IMR-90 (cell line): ENCODE results near the gene ARSH. TPM values are rescaled to one million over a fixed set of nuclear protein-coding genes. Genes with fewer than 3 reads are reported as not detected.
"Not testable (repeated sequence)": the region's sequence is repeated elsewhere in the genome, so short reads cannot be mapped to it uniquely, and the experiment has no call there.

ENCODE experiments used
- ATAC-seq: fragments of 200-7000 bp; cut with Tn5 transposase; 2 replicates; pipeline ENCODE4 v1.9.1; 2020; ENCODE audit warnings: low read depth, mild to moderate bottlenecking, moderate library complexity
- BruUV-seq: library from RNA; stranded (reverse); fragments of 400-500 nt; replicated peaks from 2 replicates; lab custom pipeline; 2021; lab: Mats Ljungman, UMichigan
- CTCF ChIA-PET: fragments of 300-600 bp; formaldehyde crosslinking; extraction: SDS; loops from one replicate; lab custom pipeline; 2021; ENCODE audit warnings: antibody characterized with exemption; lab: Yijun Ruan, JAX
- POLR2A ChIA-PET: fragments of 300-600 bp; sonication (Branson Sonifier 250); formaldehyde crosslinking; loops from one replicate; lab custom pipeline; 2022; ENCODE audit warnings: antibody characterized with exemption; ENCODE audit not compliant: unreplicated experiment; lab: Charles Lee
- DNase-seq: peaks from one replicate; pipeline ENCODE4 v3.0.0; 2013
- H2AFZ ChIP-seq: replicated peaks from 2 replicates; pipeline ENCODE3; 2013; ENCODE audit warnings: low read length, mild to moderate bottlenecking; ENCODE audit not compliant: poor library complexity
- H2AK5ac ChIP-seq: 2 replicates; pipeline ENCODE4 v1.6.1; 2013; ENCODE audit warnings: low read depth, low read length, inconsistent platforms
- H2AK9ac ChIP-seq: replicated peaks from 2 replicates; pipeline ENCODE3; 2013; ENCODE audit warnings: mild to moderate bottlenecking, low read depth, low read length, moderate library complexity; ENCODE audit not compliant: poor library complexity
- H2BK120ac ChIP-seq: 2 replicates; pipeline ENCODE4 v1.6.1; 2013; ENCODE audit warnings: low read depth, low read length, inconsistent platforms
- H2BK15ac ChIP-seq: 3 replicates; pipeline ENCODE4 v1.6.1; 2013; ENCODE audit warnings: low read depth, low read length, inconsistent platforms
- H2BK20ac ChIP-seq: 2 replicates; pipeline ENCODE4 v1.6.1; 2013; ENCODE audit warnings: low read depth, mild to moderate bottlenecking, inconsistent platforms, low read length, moderate library complexity
- H2BK5ac ChIP-seq: 2 replicates; pipeline ENCODE4 v1.6.1; 2013; ENCODE audit warnings: mild to moderate bottlenecking, low read depth, low read length, inconsistent platforms; ENCODE audit not compliant: poor library complexity, severe bottlenecking
- H3K14ac ChIP-seq: replicated peaks from 2 replicates; pipeline ENCODE4 v1.6.1; 2013; ENCODE audit warnings: low read depth, low read length, inconsistent platforms
- H3K18ac ChIP-seq: 2 replicates; pipeline ENCODE4 v1.6.1; 2013; ENCODE audit warnings: low read depth, low read length, control low read depth
- H3K23ac ChIP-seq: 2 replicates; pipeline ENCODE4 v1.6.1; 2013; ENCODE audit warnings: low read depth, low read length, inconsistent platforms
- H3K27ac ChIP-seq: 2 replicates; pipeline ENCODE4 v1.5.1; 2013; ENCODE audit warnings: mild to moderate bottlenecking, control low read depth, low read length; ENCODE audit not compliant: insufficient read depth
- H3K27me3 ChIP-seq: 2 replicates; pipeline ENCODE4 v1.6.1; 2013; ENCODE audit warnings: low read length; ENCODE audit not compliant: control insufficient read depth, insufficient read depth
- H3K36me3 ChIP-seq: 2 replicates; pipeline ENCODE4 v1.6.1; 2013; ENCODE audit warnings: low read length, mixed read lengths; ENCODE audit not compliant: control insufficient read depth, insufficient read depth
- H3K4ac ChIP-seq: 2 replicates; pipeline ENCODE4 v1.6.1; 2013; ENCODE audit warnings: low read depth, low read length, inconsistent platforms
- H3K4me1 ChIP-seq: 2 replicates; pipeline ENCODE4 v1.6.1; 2013; ENCODE audit warnings: low read length, mixed read lengths; ENCODE audit not compliant: control insufficient read depth, insufficient read depth
- H3K4me2 ChIP-seq: 2 replicates; pipeline ENCODE4 v1.6.1; 2013; ENCODE audit warnings: low read depth, mild to moderate bottlenecking, control low read depth, low read length, moderate library complexity
- H3K4me3 ChIP-seq: 2 replicates; pipeline ENCODE4 v1.5.1; 2013; ENCODE audit warnings: low read depth, mild to moderate bottlenecking, control low read depth, low read length, moderate library complexity; ENCODE audit not compliant: insufficient read depth
- H3K56ac ChIP-seq: 2 replicates; pipeline ENCODE4 v1.6.1; 2013; ENCODE audit warnings: low read length, inconsistent platforms; ENCODE audit not compliant: insufficient read depth; ENCODE audit errors: extremely low read depth
- H3K79me1 ChIP-seq, 2 experiments: 2 replicates each; pipeline ENCODE4 v1.6.1; 2013; ENCODE audit warnings: low read length in 2 of 2, inconsistent platforms in 1 of 2, low read depth in 1 of 2
- H3K9ac ChIP-seq: 2 replicates; pipeline ENCODE4 v1.6.1; 2013; ENCODE audit warnings: low read depth, low read length, control low read depth
- H3K9me1 ChIP-seq: 2 replicates; pipeline ENCODE4 v1.6.1; 2013; ENCODE audit warnings: low read length, inconsistent platforms; ENCODE audit not compliant: insufficient read depth
- H3K9me3 ChIP-seq: 2 replicates; pipeline ENCODE4 v1.6.1; 2013; ENCODE audit warnings: low read length; ENCODE audit not compliant: control insufficient read depth, insufficient read depth
- H4K20me1 ChIP-seq: 2 replicates; pipeline ENCODE4 v1.6.1; 2013; ENCODE audit warnings: low read length, inconsistent platforms; ENCODE audit not compliant: insufficient read depth
- H4K5ac ChIP-seq: 2 replicates; pipeline ENCODE4 v1.6.1; 2013; ENCODE audit warnings: mild to moderate bottlenecking, low read depth, low read length, control low read depth
- H4K8ac ChIP-seq, 2 experiments: 2 replicates each; pipeline ENCODE4 v1.6.1; 2013; ENCODE audit warnings: low read depth in 2 of 2, low read length in 2 of 2, control low read depth in 1 of 2, inconsistent platforms in 1 of 2
- H4K91ac ChIP-seq: 2 replicates; pipeline ENCODE4 v1.6.1; 2013; ENCODE audit warnings: low read depth, low read length, inconsistent platforms; ENCODE audit not compliant: insufficient read depth
- WGBS, 2 experiments: methylation state at CpG; one replicate each; pipeline versions ENCODE4 v1.1.5 to v1.1.7; 2013; ENCODE audit warnings: missing lambda C conversion rate in 2 of 2; ENCODE audit not compliant: insufficient read length in 1 of 2; ENCODE audit errors: extremely low coverage in 2 of 2; 5-methylcytosine and 5-hydroxymethylcytosine counted together
- dilution Hi-C: fragments of 300-500 bp; cut with HindIII; formaldehyde crosslinking; loops from one replicate; pipeline ENCODE4 v1.14.3; 2018; ENCODE audit warnings: low sequenced_read_pairs; ENCODE audit not compliant: unreplicated experiment
- in situ Hi-C: fragments of 300-500 bp; cut with MboI; formaldehyde crosslinking; loops from 3 replicates; pipeline ENCODE4 v1.14.3; 2019; ENCODE audit warnings: low sequenced_read_pairs, inconsistent platforms, mixed read lengths
- intact Hi-C: fragments of 100-400 bp; cut with micrococcal nuclease; formaldehyde crosslinking; loops from 2 replicates; pipeline ENCODE4 v1.10.0; 2022
- polyA plus RNA-seq, 3 experiments: library from polyadenylated mRNA; depleted of rRNA; stranded (reverse); fragments of >200 nt; gene quantifications; 2 replicates each; pipeline ENCODE4 v1.2.3, GENCODE V29; 2012; ENCODE audit warnings: low replicate concordance in 1 of 3
- total RNA-seq: library from RNA; depleted of rRNA; stranded (reverse); fragments of >200 nt; gene quantifications from 2 replicates; pipeline ENCODE4 v1.2.3, GENCODE V29; 2012

ARSH gene
- total and polyA plus RNA-seq, 2 of the 4 experiments (the other 2 are of a cell fraction), result not detected

GRCh38 chrX:2978639-2979038, 27.7 kb upstream of the ARSH start:
- H3K4me3 ChIP-seq, ATAC-seq, H2BK20ac ChIP-seq, H3K14ac ChIP-seq, H3K36me3 ChIP-seq, H3K9ac ChIP-seq, H3K27me3 ChIP-seq, H2AK5ac ChIP-seq, H3K79me1 ChIP-seq, dilution Hi-C loops, POLR2A ChIA-PET, BruUV-seq, H4K20me1 ChIP-seq, H3K4ac ChIP-seq, CTCF ChIA-PET, H2AK9ac ChIP-seq, H2BK15ac ChIP-seq, H3K23ac ChIP-seq, in situ Hi-C loops, intact Hi-C loops, H2BK120ac ChIP-seq, H4K91ac ChIP-seq, H3K18ac ChIP-seq, H3K4me1 ChIP-seq, H3K9me3 ChIP-seq, H2AFZ ChIP-seq, H2BK5ac ChIP-seq, H3K27ac ChIP-seq, H4K5ac ChIP-seq, H3K56ac ChIP-seq, DNase-seq, H4K8ac ChIP-seq, H3K9me1 ChIP-seq, H3K4me2 ChIP-seq: not testable (repeated sequence)
- WGBS, 2 experiments, result 100% methylated on average over 1 of the region's 4 CpGs; no CpG with 5 or more reads in 1 of the 2 experiments
